SW480 (cell line): Measurements from ENCODE around the gene TIGD3.
"Not testable (repeated sequence)": the region's sequence is repeated elsewhere in the genome, so short reads cannot be mapped to it uniquely, and the experiment has no call there.

ENCODE experiments used
- DNase-seq: peaks from one replicate; pipeline ENCODE4 v3.0.0-alpha.2; 2016; ENCODE audit warnings: low spot score

The TIGD3 gene

GRCh38 chr11:65327021-65327420 lies 27.5 kb upstream of the TIGD3 start:
- DNase-seq = no peak

- no peak for DNase-seq
These were observed 25.1 kb upstream of the TIGD3 start for GRCh38 chr11:65329478-65329877.

GRCh38 chr11:65329944-65330403 lies 24.6 kb upstream of the TIGD3 start:
- peak; percentile 87 for DNase-seq

- no peak for DNase-seq
These were observed 24.0 kb upstream of the TIGD3 start for GRCh38 chr11:65330544-65330943.

- not testable (repeated sequence) for DNase-seq
These were observed 22.0 kb upstream of the TIGD3 start for GRCh38 chr11:65332591-65332990.

- DNase-seq = no peak
These were observed 19.8 kb upstream of the TIGD3 start for GRCh38 chr11:65334696-65335295.

GRCh38 chr11:65338676-65339075 lies 15.9 kb upstream of the TIGD3 start:
- no peak for DNase-seq

GRCh38 chr11:65340226-65340625 lies 14.3 kb upstream of the TIGD3 start:
- no peak for DNase-seq

GRCh38 chr11:65341856-65342255 lies 12.7 kb upstream of the TIGD3 start:
- DNase-seq = no peak

GRCh38 chr11:65351511-65351910 lies 3.0 kb upstream of the TIGD3 start:
- DNase-seq = no peak

GRCh38 chr11:65352783-65353182 lies 1.8 kb upstream of the TIGD3 start:
- no peak for DNase-seq

- DNase-seq = no peak
These were observed 1.2 kb upstream of the TIGD3 start for GRCh38 chr11:65353376-65353775.

- no peak for DNase-seq
These were observed 669 bp upstream of the TIGD3 start for GRCh38 chr11:65353900-65354264.

- no peak for DNase-seq
These were observed 643 bp downstream of the TIGD3 start for GRCh38 chr11:65355013-65355775.

- DNase-seq = no peak
These were observed 1.3 kb downstream of the TIGD3 start for GRCh38 chr11:65355776-65356393.

- no peak for DNase-seq
These were observed 1.9 kb downstream of the TIGD3 start for GRCh38 chr11:65356394-65356972.

GRCh38 chr11:65357856-65358356 lies 3.4 kb downstream of the TIGD3 start:
- DNase-seq = no peak

- no peak for DNase-seq
These were observed 7.9 kb downstream of the TIGD3 start for GRCh38 chr11:65362320-65362931.

GRCh38 chr11:65362966-65363365 lies 8.4 kb downstream of the TIGD3 start:
- DNase-seq = no peak

GRCh38 chr11:65363770-65364169 lies 9.2 kb downstream of the TIGD3 start:
- DNase-seq = no peak

GRCh38 chr11:65366340-65366773 lies 11.8 kb downstream of the TIGD3 start:
- peak; percentile 91 for DNase-seq

GRCh38 chr11:65370659-65371049 lies 16.1 kb downstream of the TIGD3 start:
- no peak for DNase-seq
